Stimulated activated naive CD4-positive, alpha-beta T cell (primary cell): ENCODE data around the gene PLAC8.
"Not testable (repeated sequence)": the region's sequence is repeated elsewhere in the genome, so short reads cannot be mapped to it uniquely, and the experiment has no call there.

Source experiments
- DNase-seq, 6 experiments: peaks; one replicate each; lab custom pipeline; 2025; lab: John Stamatoyannopoulos, UW

The PLAC8 gene

GRCh38 chr4:83112231-83112630 lies 2.3 kb downstream of the PLAC8 start:
- DNase-seq, result peak in 3 of 6 experiments; percentile 30 to 55 (median 46)

GRCh38 chr4:83111751-83112141 lies 2.8 kb downstream of the PLAC8 start:
- peak in 1 of 6 experiments; percentile 14 for DNase-seq

GRCh38 chr4:83110970-83111750 lies 3.4 kb downstream of the PLAC8 start:
- DNase-seq, result peak in 1 of 6 experiments; percentile 10

GRCh38 chr4:83110223-83110945 lies 4.1 kb downstream of the PLAC8 start:
- DNase-seq, result peak; percentile 74 to 88 (median 79)

- DNase-seq, result peak in 5 of 6 experiments; percentile 26 to 64 (median 31)
Observed at GRCh38 chr4:83109480-83110222, 4.9 kb downstream of the PLAC8 start.

GRCh38 chr4:83108101-83108861 lies 6.2 kb downstream of the PLAC8 start:
- peak in 5 of 6 experiments; percentile 16 to 55 (median 21) for DNase-seq

GRCh38 chr4:83107631-83108030 lies 6.9 kb downstream of the PLAC8 start:
- DNase-seq, result peak in 3 of 6 experiments; percentile 6 to 27 (median 12)

GRCh38 chr4:83104991-83105390 lies 9.5 kb downstream of the PLAC8 start:
- DNase-seq, result no peak

GRCh38 chr4:83096397-83096796 lies 18.1 kb downstream of the PLAC8 start:
- no peak for DNase-seq

- DNase-seq, result no peak
Observed at GRCh38 chr4:83093060-83093640, 21.4 kb downstream of the PLAC8 start.

- DNase-seq, result no peak
Observed at GRCh38 chr4:83089410-83090157, 24.9 kb downstream of the PLAC8 start.

GRCh38 chr4:83084956-83085355 lies 29.6 kb downstream of the PLAC8 start:
- not testable (repeated sequence) for DNase-seq

- DNase-seq, result peak; percentile 43 to 81 (median 64)
Observed at GRCh38 chr4:83083925-83084475, 30.5 kb downstream of the PLAC8 start.

GRCh38 chr4:83082777-83083176 lies 31.8 kb downstream of the PLAC8 start:
- DNase-seq, result no peak

- no peak for DNase-seq
Observed at GRCh38 chr4:83080561-83080960, 34.0 kb downstream of the PLAC8 start.

- DNase-seq, result no peak
Observed at GRCh38 chr4:83075311-83076095, 39.0 kb downstream of the PLAC8 start.

- not testable (repeated sequence) for DNase-seq
Observed at GRCh38 chr4:83074783-83075182, 39.7 kb downstream of the PLAC8 start.

- peak; percentile 7 to 89 (median 64) for DNase-seq
Observed at GRCh38 chr4:83074086-83074704, 40.3 kb downstream of the PLAC8 start.

- DNase-seq, result no peak
Observed at GRCh38 chr4:83071116-83071515, 43.4 kb downstream of the PLAC8 start.
